ENCODE data around the gene SLC38A3.
A peak's percentile ranks its signal among the peaks of the same experiment; 100 is the strongest.

GRCh38 chr3:50192689-50193141 lies 12.4 kb upstream of the SLC38A3 start:
- peak; percentile 82 to 91 (median 90) for TF ChIP-seq CTCF (IDR thresholded peaks at IDR 0.05)
- TF ChIP-seq POLR2A (IDR thresholded peaks at IDR 0.05) = no peak
